DOHH2 (cell line): ENCODE data around the gene NFE2L3.

ENCODE experiments used
- CTCF ChIP-seq: fragments of 200-600 bp; sonication (generic); IDR thresholded peaks from one replicate; pipeline ENCODE4 v1.5.1; 2014; ENCODE audit warnings: antibody characterized with exemption, mild to moderate bottlenecking, low read depth, low read length; ENCODE audit not compliant: poor library complexity, severe bottlenecking
- EZH2phosphoT487 ChIP-seq: fragments of 200-600 bp; sonication (generic); IDR thresholded peaks from 2 replicates; pipeline ENCODE4 v1.6.1; 2017; ENCODE audit warnings: borderline replicate concordance, mild to moderate bottlenecking, antibody characterized with exemption, low read length, moderate library complexity, mixed read lengths

DNA sequence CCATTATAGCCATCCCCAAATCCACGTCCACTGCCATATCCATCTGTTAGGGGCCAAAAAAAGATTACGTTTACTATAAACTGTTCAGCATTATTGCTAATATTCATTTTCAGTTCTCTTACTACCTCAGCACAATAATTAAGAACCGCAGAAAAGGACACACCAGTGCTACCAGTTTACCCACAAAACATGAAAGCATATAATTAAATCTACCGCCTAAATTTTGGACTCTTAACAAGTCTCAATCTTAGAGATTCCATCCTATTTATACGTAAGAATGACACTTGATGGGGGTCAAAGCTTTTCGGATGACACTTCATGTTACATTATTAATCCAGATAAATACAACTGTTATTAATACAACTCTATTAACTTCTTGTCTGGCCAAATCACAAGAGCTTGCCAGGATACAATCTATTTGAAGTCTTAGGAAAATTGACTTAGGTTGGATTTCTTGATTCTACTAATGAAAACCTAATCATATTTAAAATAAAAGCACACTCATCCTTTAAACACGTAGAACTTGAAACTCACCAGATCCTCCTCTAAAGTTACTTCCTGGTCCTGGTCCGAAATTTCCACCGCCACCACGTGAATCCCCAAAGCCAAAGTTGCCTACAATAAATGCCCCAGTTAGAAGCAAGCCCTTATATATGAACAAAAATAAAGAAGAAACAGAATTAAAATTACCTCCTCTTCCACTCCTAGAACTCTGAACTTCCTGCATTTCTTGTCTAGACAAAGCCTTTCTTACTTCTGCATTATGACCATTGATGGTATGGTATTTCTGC lies 44.1 kb downstream of the NFE2L3 start:
- no peak for TF ChIP-seq CTCF
- TF ChIP-seq EZH2phosphoT487: no peak
